ENCODE results near the gene TRMT13. TPM values are rescaled to one million over a fixed set of nuclear protein-coding genes. Genes with fewer than 3 reads are reported as not detected.

Gene TRMT13
- total and polyA plus RNA-seq, 2 of the 13 experiments (the other 11 are each of a cell fraction or from before 2014, with no cell fraction given), result 10.0 to 12.4 TPM

- no peak for TF ChIP-seq FOXA1 (IDR thresholded peaks at IDR 0.05)
- TF ChIP-seq FOXA1 (CRISPR knock-in tag; IDR thresholded peaks at IDR 0.05), result 0 out of 2 replicates have a peak, but pooled peaks have one; percentile 29
- TF ChIP-seq ZKSCAN8 (CRISPR knock-in tag; IDR thresholded peaks at IDR 0.05; ENCODE audit: borderline replicate concordance), result no peak
- peak; percentile 56 for TF ChIP-seq FOSL2 (CRISPR knock-in tag; IDR thresholded peaks at IDR 0.05)
- no peak for TF ChIP-seq SOX13 (IDR thresholded peaks at IDR 0.05)
- peak in 1 of 2 experiments; percentile 41; a peak in 1 of 4 replicates for TF ChIP-seq SOX13 (CRISPR knock-in tag; conservative IDR thresholded peaks at IDR 0.05 in 1 of 2, IDR thresholded peaks at IDR 0.05 in 1 of 2)
- TF ChIP-seq, protein P1, sequence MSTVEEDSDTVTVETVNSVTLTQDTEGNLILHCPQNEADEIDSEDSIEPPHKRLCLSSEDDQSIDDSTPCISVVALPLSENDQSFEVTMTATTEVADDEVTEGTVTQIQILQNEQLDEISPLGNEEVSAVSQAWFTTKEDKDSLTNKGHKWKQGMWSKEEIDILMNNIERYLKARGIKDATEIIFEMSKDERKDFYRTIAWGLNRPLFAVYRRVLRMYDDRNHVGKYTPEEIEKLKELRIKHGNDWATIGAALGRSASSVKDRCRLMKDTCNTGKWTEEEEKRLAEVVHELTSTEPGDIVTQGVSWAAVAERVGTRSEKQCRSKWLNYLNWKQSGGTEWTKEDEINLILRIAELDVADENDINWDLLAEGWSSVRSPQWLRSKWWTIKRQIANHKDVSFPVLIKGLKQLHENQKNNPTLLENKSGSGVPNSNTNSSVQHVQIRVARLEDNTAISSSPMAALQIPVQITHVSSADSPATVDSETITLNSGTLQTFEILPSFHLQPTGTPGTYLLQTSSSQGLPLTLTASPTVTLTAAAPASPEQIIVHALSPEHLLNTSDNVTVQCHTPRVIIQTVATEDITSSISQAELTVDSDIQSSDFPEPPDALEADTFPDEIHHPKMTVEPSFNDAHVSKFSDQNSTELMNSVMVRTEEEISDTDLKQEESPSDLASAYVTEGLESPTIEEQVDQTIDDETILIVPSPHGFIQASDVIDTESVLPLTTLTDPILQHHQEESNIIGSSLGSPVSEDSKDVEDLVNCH (CRISPR knock-in tag; IDR thresholded peaks at IDR 0.05), result no peak
- TF ChIP-seq RCOR2 (CRISPR knock-in tag; IDR thresholded peaks at IDR 0.05), result peak; percentile 29
- no peak for TF ChIP-seq ATRX (CRISPR knock-in tag; IDR thresholded peaks at IDR 0.05; ENCODE audit: borderline replicate concordance)
- no peak for TF ChIP-seq SP140L (CRISPR knock-in tag; IDR thresholded peaks at IDR 0.05; ENCODE audit: borderline replicate concordance)
- TF ChIP-seq ZNF34 (CRISPR knock-in tag; IDR thresholded peaks at IDR 0.05; ENCODE audit: borderline replicate concordance), result no peak
- TF ChIP-seq, protein P2, sequence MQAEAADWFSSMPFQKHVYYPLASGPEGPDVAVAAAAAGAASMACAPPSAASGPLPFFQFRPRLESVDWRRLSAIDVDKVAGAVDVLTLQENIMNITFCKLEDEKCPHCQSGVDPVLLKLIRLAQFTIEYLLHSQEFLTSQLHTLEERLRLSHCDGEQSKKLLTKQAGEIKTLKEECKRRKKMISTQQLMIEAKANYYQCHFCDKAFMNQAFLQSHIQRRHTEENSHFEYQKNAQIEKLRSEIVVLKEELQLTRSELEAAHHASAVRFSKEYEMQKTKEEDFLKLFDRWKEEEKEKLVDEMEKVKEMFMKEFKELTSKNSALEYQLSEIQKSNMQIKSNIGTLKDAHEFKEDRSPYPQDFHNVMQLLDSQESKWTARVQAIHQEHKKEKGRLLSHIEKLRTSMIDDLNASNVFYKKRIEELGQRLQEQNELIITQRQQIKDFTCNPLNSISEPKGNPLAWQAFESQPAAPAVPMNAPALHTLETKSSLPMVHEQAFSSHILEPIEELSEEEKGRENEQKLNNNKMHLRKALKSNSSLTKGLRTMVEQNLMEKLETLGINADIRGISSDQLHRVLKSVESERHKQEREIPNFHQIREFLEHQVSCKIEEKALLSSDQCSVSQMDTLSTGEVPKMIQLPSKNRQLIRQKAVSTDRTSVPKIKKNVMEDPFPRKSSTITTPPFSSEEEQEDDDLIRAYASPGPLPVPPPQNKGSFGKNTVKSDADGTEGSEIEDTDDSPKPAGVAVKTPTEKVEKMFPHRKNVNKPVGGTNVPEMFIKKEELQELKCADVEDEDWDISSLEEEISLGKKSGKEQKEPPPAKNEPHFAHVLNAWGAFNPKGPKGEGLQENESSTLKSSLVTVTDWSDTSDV (CRISPR knock-in tag; IDR thresholded peaks at IDR 0.05), result no peak
- TF ChIP-seq NR2C2 (CRISPR knock-in tag; IDR thresholded peaks at IDR 0.05; ENCODE audit: borderline replicate concordance), result peak; percentile 14; the same call in 1 of the 2 replicates
- no peak for TF ChIP-seq CAMTA2 (CRISPR knock-in tag; IDR thresholded peaks at IDR 0.05; ENCODE audit: borderline replicate concordance)
- TF ChIP-seq ZNF746 (CRISPR knock-in tag; IDR thresholded peaks at IDR 0.05), result no peak
- peak; percentile 84 for TF ChIP-seq SAP130 (CRISPR knock-in tag; IDR thresholded peaks at IDR 0.05; ENCODE audit: low read depth)
- TF ChIP-seq, protein P3, sequence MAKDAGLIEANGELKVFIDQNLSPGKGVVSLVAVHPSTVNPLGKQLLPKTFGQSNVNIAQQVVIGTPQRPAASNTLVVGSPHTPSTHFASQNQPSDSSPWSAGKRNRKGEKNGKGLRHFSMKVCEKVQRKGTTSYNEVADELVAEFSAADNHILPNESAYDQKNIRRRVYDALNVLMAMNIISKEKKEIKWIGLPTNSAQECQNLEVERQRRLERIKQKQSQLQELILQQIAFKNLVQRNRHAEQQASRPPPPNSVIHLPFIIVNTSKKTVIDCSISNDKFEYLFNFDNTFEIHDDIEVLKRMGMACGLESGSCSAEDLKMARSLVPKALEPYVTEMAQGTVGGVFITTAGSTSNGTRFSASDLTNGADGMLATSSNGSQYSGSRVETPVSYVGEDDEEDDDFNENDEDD (CRISPR knock-in tag; IDR thresholded peaks at IDR 0.05; ENCODE audit: borderline replicate concordance), result no peak
- TF ChIP-seq SP5 (CRISPR knock-in tag; IDR thresholded peaks at IDR 0.05; ENCODE audit: borderline replicate concordance, low read depth), result no peak
- TF ChIP-seq, protein P4, sequence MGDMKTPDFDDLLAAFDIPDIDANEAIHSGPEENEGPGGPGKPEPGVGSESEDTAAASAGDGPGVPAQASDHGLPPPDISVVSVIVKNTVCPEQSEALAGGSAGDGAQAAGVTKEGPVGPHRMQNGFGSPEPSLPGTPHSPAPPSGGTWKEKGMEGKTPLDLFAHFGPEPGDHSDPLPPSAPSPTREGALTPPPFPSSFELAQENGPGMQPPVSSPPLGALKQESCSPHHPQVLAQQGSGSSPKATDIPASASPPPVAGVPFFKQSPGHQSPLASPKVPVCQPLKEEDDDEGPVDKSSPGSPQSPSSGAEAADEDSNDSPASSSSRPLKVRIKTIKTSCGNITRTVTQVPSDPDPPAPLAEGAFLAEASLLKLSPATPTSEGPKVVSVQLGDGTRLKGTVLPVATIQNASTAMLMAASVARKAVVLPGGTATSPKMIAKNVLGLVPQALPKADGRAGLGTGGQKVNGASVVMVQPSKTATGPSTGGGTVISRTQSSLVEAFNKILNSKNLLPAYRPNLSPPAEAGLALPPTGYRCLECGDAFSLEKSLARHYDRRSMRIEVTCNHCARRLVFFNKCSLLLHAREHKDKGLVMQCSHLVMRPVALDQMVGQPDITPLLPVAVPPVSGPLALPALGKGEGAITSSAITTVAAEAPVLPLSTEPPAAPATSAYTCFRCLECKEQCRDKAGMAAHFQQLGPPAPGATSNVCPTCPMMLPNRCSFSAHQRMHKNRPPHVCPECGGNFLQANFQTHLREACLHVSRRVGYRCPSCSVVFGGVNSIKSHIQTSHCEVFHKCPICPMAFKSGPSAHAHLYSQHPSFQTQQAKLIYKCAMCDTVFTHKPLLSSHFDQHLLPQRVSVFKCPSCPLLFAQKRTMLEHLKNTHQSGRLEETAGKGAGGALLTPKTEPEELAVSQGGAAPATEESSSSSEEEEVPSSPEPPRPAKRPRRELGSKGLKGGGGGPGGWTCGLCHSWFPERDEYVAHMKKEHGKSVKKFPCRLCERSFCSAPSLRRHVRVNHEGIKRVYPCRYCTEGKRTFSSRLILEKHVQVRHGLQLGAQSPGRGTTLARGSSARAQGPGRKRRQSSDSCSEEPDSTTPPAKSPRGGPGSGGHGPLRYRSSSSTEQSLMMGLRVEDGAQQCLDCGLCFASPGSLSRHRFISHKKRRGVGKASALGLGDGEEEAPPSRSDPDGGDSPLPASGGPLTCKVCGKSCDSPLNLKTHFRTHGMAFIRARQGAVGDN (CRISPR knock-in tag; IDR thresholded peaks at IDR 0.05), result no peak
- TF ChIP-seq EP300 (IDR thresholded peaks at IDR 0.05; ENCODE audit: low read depth in 2 of 2, low read length in 2 of 2), result peak in 1 of 2 experiments; percentile 5; a peak in 1 of 4 replicates
- no peak for TF ChIP-seq EP300 (CRISPR knock-in tag; IDR thresholded peaks at IDR 0.05; ENCODE audit: borderline replicate concordance)
Observed at GRCh38 chr1:100130552-100131077, 2.3 kb upstream of the TRMT13 start (continued).

All from HepG2 (cell line).